GM12891 (cell line): ENCODE results near the gene DNASE2B.

Experiments used
- DNase-seq: peaks from one replicate; pipeline ENCODE4 v3.0.0; 2011; ENCODE audit warnings: low spot score; ENCODE audit not compliant: insufficient read length
- FAIRE-seq: peaks from 2 replicates; lab custom pipeline; 2011; peaks lifted over from hg19 to GRCh38; lab: Jason Lieb, UNC
- PAX5 ChIP-seq: IDR thresholded peaks from 2 replicates; pipeline ENCODE4 v1.6.1; 2011; ENCODE audit warnings: low read length, moderate library complexity, mild to moderate bottlenecking; ENCODE audit not compliant: insufficient read depth, severe bottlenecking
- POLR2A ChIP-seq: IDR thresholded peaks from 2 replicates; pipeline ENCODE4 v1.6.1; 2011; ENCODE audit warnings: low read depth, low read length, control low read depth
- POLR2AphosphoS5 ChIP-seq: IDR thresholded peaks from 2 replicates; pipeline ENCODE4 v1.6.1; 2011; ENCODE audit warnings: low read depth, low read length, control low read depth
- POU2F2 ChIP-seq: IDR thresholded peaks from 2 replicates; pipeline ENCODE4 v1.6.1; 2011; ENCODE audit warnings: low read depth, mild to moderate bottlenecking, control low read depth, low read length, moderate library complexity
- SPI1 ChIP-seq: IDR thresholded peaks from 2 replicates; pipeline ENCODE4 v1.6.1; 2011; ENCODE audit warnings: low read depth, low read length, control low read depth
- TAF1 ChIP-seq: IDR thresholded peaks from 2 replicates; pipeline ENCODE4 v1.6.1; 2011; ENCODE audit warnings: low read depth, low read length, control low read depth

Gene DNASE2B

GRCh38 chr1:84386716-84387479 is 11.4 kb upstream of the DNASE2B start:
- DNase-seq: no peak
- FAIRE-seq: no peak
- TF ChIP-seq PAX5 (no peak), TAF1 (no peak), POU2F2 (no peak), POLR2A (no peak), SPI1 (no peak)

GRCh38 chr1:84387480-84388163 is 10.7 kb upstream of the DNASE2B start:
- FAIRE-seq (no peak), DNase-seq (no peak)
- TF ChIP-seq PAX5 (no peak), POLR2AphosphoS5 (no peak), SPI1 (no peak), TAF1 (no peak), POLR2A (no peak), POU2F2 (no peak)

DNA sequence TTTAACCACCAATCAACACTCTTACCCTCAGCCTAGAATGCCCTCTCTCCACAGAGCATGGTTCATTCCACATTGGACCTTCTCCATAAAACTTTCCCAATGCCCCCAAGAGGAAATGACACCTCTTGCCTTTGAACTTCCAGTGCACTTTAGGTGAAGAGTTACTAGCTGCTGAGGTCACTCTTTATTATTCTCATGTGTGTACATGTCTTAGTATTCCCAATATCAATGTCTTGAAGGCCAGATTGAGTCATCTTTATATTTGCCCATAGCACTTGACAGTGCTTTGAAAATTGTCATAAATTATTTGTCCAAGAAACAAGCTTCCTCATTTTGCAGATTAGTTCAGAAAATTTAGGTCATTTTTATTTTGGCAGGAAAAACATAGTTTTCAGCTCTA is 8.1 kb upstream of the DNASE2B start:
- TF ChIP-seq POLR2AphosphoS5 (no peak), POU2F2 (no peak), POLR2A (no peak), PAX5 (no peak), SPI1 (no peak), TAF1 (no peak)
- DNase-seq (no peak), FAIRE-seq (no peak)

GRCh38 chr1:84401156-84401555 is 2.9 kb downstream of the DNASE2B start:
- TF ChIP-seq SPI1: no peak
- TF ChIP-seq POLR2A: no peak
- TF ChIP-seq PAX5: no peak
- TF ChIP-seq POLR2AphosphoS5: no peak
- TF ChIP-seq POU2F2: no peak
- no peak for TF ChIP-seq TAF1
- FAIRE-seq: no peak
- DNase-seq: no peak

GRCh38 chr1:84402060-84402459 is 3.8 kb downstream of the DNASE2B start:
- DNase-seq (no peak), FAIRE-seq (no peak)
- TF ChIP-seq SPI1: no peak
- no peak for TF ChIP-seq TAF1

DNA sequence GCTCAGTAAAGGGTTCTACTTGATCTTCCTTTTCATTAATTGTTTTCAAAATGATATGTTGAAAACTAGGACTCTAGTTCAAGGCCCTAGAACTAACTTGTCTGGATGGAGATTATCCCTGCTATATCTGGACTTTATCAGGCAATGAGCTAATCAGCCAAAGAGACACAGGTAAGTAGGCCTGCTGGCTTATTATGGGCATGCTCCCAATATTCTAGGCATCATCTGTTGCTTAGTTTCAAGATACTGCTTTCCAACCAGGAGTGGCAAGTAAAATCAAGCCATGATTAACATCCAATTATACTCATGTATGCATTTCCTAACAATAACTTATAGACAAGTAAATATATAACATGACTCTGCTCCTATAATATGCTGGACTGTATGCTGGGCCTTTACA is 4.2 kb downstream of the DNASE2B start:
- no peak for DNase-seq
- TF ChIP-seq POLR2AphosphoS5 (no peak), TAF1 (no peak), POLR2A (no peak), POU2F2 (no peak), PAX5 (no peak), SPI1 (no peak)
- no peak for FAIRE-seq

DNA sequence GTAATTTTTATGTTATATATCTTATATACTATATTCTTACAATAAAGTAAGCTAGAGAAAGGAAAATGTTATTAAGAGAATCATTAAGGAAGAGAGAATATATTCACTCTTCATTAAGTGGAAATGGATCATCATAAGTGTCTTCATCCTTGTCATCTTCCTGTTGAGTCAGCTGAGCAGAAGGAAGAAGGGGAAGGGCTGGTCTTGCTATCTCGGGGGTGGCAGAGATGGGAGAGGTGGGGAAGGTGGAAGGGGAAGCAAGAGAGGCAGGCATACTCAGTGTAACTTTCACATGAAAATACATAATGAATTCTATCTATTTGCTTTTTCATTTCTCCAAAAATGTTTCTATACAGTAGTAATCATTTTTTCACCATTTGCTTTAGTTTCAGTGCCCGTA is 5.1 kb downstream of the DNASE2B start:
- FAIRE-seq (no peak), DNase-seq (no peak)
- no peak for TF ChIP-seq POLR2A
- no peak for TF ChIP-seq POLR2AphosphoS5
- TF ChIP-seq PAX5: no peak
- no peak for TF ChIP-seq POU2F2
- no peak for TF ChIP-seq SPI1

- FAIRE-seq (no peak), DNase-seq (no peak)
- TF ChIP-seq TAF1 (no peak), POU2F2 (no peak), PAX5 (no peak), POLR2A (no peak), POLR2AphosphoS5 (no peak), SPI1 (no peak)
Observed at GRCh38 chr1:84406346-84406861, 8.1 kb downstream of the DNASE2B start.

DNA sequence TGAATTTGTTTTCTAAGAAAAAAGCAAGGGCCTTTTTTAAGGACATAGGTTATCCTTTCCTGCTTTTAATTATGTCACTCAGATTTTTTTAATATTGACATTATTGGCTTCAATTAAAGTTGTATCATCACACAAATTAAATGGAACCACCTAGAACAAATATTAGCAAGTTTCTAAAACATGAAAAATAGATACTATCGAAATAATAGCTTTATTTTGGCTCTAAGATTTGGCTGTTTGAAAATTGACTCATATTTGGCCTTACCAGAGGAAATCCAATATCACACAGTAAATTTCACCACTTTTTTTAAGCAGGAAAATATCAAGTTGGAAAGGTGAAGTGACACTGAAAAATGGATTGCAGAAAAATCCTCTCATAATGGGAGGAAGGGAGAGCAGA is 9.2 kb downstream of the DNASE2B start:
- no peak for DNase-seq
- no peak for FAIRE-seq
- no peak for TF ChIP-seq POLR2A
- no peak for TF ChIP-seq SPI1
- TF ChIP-seq TAF1: no peak
- no peak for TF ChIP-seq POU2F2
- no peak for TF ChIP-seq POLR2AphosphoS5
